ENCODE measurements around the gene SNCA.

The SNCA gene

GRCh38 chr4:89685277-89685676 is 151.7 kb downstream of the SNCA start:
- H3K4me3 ChIP-seq (replicated peaks in 1 of 2; ENCODE audit: low read depth in 2 of 2, low read length in 2 of 2): no peak overlapping the region
- no peak for TF ChIP-seq CTCF (IDR thresholded peaks at IDR 0.05; ENCODE audit: low read depth, low read length)
- no peak for DNase-seq (ENCODE audit: low read depth in 2 of 2)

- no peak overlapping the region for H3K4me3 ChIP-seq (replicated peaks in 1 of 2; ENCODE audit: low read depth in 2 of 2, low read length in 2 of 2)
- DNase-seq (ENCODE audit: low read depth in 2 of 2): no peak
- TF ChIP-seq CTCF (IDR thresholded peaks at IDR 0.05; ENCODE audit: low read depth, low read length): no peak
Measured at GRCh38 chr4:89684536-89684935, 152.4 kb downstream of the SNCA start.

- DNase-seq (ENCODE audit: low read depth in 2 of 2): no peak
- no peak overlapping the region for H3K4me3 ChIP-seq (replicated peaks in 1 of 2; ENCODE audit: low read depth in 2 of 2, low read length in 2 of 2)
- TF ChIP-seq CTCF (IDR thresholded peaks at IDR 0.05; ENCODE audit: low read depth, low read length): no peak
Measured at GRCh38 chr4:89682808-89683207, 154.2 kb downstream of the SNCA start.

- no peak for TF ChIP-seq CTCF (IDR thresholded peaks at IDR 0.05; ENCODE audit: low read depth, low read length)
- H3K4me3 ChIP-seq (replicated peaks in 1 of 2; ENCODE audit: low read depth in 2 of 2, low read length in 2 of 2): no peak overlapping the region
- no peak for DNase-seq (ENCODE audit: low read depth in 2 of 2)
Measured at GRCh38 chr4:89681671-89682070, 155.3 kb downstream of the SNCA start.

- DNase-seq (ENCODE audit: low read depth in 2 of 2): no peak
- TF ChIP-seq CTCF (IDR thresholded peaks at IDR 0.05; ENCODE audit: low read depth, low read length): no peak
- H3K4me3 ChIP-seq (replicated peaks in 1 of 2; ENCODE audit: low read depth in 2 of 2, low read length in 2 of 2): no peak overlapping the region
Measured at GRCh38 chr4:89681219-89681618, 155.7 kb downstream of the SNCA start.

- H3K4me3 ChIP-seq (replicated peaks in 1 of 2; ENCODE audit: low read depth in 2 of 2, low read length in 2 of 2): no peak overlapping the region
- TF ChIP-seq CTCF (IDR thresholded peaks at IDR 0.05; ENCODE audit: low read depth, low read length): no peak
- DNase-seq (ENCODE audit: low read depth in 2 of 2): no peak
Measured at GRCh38 chr4:89674876-89675459, 162.0 kb downstream of the SNCA start.
